SIG-M5 treated with dmso at 0.1 percent for 504 hours (cell line): ENCODE results near the gene FRYL.

Source experiments
- DNase-seq: peaks from one replicate; lab custom pipeline; 2025; ENCODE audit not compliant: unreplicated experiment; lab: John Stamatoyannopoulos, UW

Gene FRYL

DNA sequence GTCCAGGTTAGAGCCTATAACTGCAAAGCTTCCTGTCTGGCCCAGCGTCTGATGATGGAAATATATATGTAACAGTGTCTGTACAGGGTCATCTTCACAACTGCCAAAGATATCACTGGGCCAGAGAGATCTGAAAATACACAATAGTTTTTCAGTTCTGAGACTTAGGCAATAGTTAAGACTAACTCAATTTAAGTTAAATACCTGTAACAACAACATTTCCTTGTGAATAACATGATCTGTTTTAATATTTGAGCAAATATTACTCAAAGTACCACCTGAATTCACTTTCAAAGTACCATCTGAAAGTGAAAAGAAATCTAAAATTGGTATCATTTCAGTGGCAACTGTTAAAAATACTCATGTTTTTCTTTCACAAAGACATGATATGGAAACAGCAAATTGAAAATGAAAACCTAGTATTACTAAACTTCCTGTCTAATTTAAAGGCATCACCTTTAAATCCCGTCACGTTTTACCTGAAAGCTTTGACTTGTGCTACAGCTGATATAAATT is 280.5 kb downstream of the FRYL start:
- DNase-seq = no peak

DNA sequence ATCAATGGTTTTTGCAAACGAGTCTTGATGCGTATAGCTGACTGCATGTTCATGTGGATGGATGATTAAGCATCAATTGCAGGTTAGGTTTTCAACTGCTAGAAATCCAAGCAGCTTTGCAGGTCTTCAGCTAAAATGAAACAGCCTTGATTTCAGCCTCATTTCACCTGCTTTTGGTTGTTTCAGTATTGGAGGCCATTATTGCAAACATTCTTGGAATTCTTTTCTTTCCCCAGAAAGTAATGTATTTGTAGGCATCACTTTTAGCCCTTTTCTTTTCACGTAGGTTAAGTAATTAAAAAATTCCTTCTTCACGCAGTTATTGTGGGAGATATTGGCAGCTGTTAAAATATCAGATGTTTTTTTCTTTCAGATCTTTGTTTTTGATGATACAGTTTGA is 281.2 kb downstream of the FRYL start:
- DNase-seq = no peak

DNA sequence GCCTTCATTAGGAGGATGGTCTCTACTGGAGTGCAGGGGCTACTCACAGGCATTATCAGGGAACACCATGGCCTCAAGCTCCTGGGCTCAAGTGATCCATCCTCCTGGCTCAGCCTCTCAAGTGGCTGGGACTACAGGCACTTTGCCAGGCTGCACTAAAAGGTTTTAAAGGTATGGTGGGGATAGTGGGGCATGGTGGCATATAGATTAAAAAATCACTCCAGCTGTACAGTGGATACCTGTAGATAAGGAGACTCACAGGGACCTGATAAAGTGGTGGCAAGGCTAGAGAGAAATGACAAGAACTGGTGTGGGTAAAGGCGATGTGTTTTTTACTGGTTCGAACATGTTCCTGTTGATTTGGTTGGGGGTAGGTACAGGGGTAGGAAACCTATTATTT is 284.1 kb downstream of the FRYL start:
- no peak for DNase-seq

DNA sequence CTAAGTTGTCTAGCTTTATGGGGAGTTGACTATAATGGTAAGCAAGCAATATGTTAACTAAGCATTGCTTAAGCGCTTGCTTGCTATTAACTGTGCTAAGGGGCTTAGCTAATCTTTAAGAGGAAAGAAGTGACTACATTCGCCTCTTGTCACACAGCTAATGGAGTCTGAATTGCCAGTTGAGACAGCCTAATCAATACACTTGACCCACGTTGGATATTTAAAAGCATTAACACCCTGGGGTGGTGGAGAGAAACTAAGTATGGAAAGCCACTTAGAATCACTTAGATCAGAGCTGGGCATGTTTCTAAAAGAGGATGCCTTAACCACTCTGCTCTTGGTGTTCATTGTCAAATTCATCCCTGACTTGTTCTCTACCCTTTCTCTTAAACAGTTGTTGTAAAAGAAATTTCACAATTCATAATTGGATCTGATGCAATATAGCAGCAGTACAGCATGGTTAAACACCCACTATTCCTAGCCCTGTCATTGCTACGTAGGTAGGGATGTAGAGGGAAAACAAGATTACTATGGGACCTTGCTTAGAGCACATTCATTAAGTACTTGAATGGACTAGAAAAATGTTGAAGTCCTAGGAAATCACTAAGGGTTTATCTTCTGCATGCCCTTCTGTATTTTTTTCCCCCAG is 286.5 kb downstream of the FRYL start:
- DNase-seq = peak; percentile 38

DNA sequence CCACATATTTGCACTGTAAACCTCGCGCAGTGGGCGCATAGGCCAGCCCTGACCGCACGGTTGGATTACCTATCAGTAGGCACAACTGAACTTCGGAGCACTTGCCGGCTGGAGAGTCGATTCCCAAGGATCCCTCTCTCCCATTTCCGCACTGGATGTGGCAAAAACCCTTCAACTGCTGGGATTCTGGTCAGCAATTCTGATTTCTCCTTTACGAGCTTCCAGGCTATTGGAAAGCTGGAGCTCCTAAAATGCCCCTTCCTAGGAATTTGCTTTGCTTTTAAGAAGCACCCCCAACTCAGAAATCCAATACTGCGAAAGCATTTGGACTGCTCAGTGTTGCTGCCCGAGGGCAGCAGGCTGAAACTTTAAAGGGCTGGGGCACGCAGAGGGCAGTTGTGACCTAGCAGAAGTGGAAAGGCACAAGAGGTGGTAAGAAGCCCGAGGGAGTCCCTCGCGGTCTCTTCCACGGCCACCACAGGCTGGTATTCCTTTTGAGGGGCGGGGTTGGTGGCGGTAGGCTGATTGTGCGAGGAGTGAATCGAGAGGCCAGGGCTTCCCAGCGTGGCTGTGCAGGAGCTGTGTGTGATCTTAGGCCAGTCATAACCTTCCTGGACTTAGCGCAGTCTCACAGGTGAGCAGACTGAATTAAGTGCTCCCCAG is 288.4 kb downstream of the FRYL start:
- no peak for DNase-seq

DNA sequence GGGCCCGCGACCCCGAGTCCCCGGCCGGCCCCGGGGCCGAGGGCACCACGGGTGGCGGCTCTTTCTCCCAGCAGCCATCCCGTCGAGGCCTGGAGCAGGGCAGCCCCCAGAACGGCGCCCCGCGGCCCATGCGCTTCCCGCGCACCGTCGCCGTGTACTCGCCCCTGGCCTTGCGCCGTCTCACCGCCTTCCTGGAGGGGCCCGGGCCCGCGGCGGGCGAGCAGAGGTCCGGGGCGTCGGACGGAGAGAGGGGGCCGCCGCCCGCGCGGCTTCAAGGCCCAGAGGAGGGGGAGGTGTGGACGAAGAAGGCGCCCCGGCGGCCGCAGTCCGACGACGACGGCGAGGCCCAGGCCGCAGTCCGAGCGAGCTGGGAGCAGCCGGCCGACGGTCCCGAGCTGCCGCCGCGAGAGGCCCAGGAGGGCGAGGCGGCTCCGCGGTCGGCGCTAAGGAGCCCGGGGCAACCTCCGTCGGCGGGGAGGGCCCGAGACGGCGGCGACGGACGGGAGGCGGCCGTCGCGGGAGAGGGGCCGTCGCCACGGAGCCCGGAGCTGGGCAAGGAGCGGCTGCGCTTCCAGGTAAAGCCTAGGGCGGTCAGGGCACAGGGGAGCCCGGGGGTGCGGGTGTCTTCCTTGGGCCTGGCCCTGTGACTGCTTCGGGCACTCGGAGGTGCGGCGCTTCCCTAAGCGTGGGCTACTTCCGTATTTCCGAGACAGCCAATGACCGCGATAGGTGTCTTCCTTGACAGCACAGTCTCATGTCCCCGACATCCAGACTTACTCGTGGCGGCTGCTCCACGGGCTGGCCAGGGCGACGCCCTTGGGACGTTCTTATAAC is 289.2 kb downstream of the FRYL start:
- DNase-seq = no peak

DNA sequence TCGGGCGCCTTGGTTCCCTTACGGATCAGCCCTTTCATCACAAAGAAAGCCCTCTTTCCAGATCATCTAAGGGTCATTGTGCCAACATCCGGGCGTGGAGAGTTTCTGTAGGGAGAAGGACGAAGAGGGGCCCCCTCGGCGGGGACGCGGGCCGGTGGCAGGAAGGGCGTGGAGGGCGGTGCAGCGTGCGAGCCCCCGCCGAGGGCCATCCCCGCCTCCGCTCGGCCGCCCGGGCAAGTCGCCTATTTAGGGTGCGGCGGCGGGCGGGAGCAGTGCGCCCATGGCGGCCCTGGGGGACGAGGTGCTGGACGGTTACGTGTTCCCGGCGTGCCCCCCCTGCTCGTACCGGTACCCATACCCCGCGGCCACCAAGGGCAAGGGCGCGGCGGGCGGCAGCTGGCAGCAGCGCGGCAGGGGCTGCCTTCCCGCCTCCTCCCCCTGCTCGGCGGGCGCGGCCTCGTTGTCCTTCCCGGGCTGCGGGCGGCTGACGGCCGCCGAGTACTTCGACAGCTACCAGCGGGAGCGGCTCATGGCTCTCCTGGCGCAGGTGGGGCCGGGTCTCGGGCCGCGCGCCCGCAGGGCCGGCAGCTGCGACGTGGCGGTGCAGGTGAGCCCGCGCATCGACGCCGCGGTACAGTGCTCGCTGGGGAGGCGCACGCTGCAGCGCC is 289.9 kb downstream of the FRYL start, which contains the start of gene ZAR1:
ZAR1 (plus strand) TSS at position 241 of the 668 bp plus-strand sequence; CDS start at position 281, 40 bp downstream.
- no peak for DNase-seq

DNA sequence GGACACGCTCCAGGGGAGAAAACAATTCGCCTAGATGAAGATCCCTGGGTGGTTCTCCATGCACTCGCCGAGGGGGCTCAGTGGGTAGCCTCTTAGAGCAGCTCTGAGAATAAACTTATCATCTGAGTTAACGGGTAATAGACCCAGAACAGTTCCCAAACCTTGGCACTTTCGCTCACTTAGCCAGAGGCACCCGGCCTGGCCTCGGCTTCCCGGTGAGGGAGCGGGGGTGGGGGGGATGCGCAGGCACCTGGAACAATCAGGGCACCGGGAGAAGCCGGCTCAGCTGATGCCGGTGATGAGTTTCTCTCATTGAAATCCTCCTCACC is 290.4 kb downstream of the FRYL start:
- DNase-seq = no peak

DNA sequence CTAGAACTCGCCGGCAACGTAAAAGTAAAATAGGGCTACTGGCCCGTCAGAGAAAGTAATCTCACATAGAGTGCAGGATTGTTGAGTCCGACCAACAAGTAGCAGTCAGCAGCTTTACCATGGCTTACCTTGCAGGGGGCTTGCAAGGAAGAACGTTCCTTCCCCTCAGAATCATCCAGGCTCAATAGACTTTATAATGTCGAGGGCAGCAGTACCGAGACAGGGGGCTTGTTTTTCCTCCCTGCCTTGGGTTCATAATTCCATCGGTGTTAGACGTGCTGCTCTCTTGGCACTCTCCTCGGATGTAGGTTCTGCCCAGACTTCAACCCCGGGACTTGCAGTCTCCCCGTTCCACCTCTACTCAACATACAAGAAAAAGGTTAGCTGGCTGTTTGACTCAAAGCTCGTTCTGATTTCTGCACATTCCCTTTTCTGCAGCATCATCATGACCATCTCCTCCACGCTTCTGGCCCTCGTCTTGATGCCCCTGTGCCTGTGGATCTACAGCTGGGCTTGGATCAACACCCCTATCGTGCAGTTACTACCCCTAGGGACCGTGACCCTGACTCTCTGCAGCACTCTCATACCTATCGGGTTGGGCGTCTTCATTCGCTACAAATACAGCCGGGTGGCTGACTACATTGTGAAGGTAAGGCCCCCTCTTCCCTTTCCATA is 295.4 kb downstream of the FRYL start:
- DNase-seq = no peak

DNA sequence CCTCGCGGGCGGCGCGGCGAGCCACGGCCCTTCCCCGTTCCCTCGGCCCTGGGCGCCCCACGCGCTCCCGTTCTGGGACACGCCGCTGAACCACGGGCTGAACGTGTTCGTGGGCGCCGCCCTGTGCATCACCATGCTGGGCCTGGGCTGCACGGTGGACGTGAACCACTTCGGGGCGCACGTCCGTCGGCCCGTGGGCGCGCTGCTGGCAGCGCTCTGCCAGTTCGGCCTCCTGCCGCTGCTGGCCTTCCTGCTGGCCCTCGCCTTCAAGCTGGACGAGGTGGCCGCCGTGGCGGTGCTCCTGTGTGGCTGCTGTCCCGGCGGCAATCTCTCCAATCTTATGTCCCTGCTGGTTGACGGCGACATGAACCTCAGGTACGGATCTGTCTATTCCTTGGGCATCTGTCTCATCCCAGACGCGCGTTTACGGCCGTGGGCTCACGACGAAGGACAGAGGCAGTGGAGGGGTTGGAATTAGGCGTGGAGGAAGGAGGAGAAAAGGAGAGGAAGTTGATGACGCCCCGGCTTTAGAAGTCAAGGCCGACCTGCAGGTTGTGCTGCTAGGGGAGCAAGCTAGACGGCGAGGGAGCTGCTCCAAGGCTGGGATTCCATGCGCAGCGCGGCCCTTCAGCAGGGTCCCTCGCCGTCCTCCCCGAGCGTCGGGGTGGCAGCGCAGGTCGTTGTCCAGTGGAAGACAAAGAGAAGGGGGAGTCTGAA is 296.1 kb downstream of the FRYL start:
- no peak for DNase-seq

DNA sequence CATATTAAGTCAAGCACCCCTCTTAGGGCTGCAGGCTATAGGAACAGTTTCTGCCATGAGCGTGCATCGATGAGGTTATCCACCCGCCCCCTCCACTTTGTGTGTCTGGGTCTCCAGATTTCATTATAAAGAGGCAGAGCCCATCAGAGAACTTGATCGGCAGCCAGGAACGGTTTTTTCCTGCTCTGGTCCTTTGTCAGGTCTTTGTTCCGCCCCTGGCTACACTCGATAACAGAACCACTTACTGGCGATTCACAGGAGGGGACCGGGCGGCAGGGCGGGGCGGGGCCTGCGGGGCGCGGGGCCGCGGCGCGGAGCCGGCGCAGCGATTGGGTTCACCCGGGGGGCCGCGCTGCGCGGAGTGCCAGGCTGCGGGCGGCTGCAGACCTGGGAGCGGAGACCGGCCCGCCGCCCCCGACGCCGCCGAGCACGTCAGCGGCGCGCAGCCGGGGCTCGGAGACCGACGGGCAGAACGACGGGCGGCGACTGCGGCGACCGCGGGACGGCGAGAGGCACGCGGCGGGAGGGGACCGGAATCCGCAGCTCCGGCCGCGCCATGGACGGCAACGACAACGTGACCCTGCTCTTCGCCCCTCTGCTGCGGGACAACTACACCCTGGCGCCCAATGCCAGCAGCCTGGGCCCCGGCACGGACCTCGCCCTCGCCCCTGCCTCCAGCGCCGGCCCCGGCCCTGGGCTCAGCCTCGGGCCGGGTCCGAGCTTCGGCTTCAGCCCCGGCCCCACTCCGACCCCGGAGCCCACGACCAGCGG is 296.9 kb downstream of the FRYL start, which contains the start of gene SLC10A4:
SLC10A4 (plus strand) TSS at position 338 of the 771 bp plus-strand sequence; CDS start at position 557, 219 bp downstream.
- no peak for DNase-seq

DNA sequence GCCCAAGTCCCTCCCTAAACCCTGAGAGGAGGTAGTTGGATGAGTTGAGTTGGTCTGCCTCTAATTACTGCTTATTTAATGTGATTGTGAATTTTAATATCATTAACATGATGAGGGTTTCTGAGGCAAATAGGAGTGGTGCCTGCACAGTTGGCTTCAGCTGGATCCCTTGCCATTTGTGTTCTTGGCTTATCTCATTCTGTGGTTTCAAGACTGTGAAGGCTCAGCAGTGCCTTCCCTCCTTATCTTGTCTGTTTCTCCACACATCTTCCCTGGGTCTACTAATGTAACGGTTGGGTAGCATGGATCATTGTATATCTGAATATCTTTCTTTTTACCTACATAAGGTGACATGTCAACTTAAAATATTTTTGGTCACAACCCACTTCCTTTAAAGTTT is 298.5 kb downstream of the FRYL start:
- DNase-seq = no peak

DNA sequence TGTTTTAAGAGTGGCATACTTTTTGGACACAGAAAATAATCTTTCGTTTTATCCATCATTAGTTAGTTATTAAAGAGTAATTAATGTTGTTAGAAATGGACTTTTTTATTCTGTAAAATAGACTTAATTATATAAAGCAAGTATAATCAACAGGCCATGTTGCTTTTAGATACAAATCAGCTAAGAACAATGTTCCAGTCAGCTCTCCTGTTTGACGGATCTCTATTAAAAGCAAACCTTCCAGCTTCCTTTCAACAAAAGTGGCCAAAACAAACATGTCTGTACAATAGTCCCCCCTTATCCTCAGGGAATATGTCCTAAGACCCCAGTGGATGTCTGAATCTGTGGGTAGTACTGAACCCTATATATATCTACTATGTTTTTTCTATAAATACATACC is 301.8 kb downstream of the FRYL start:
- DNase-seq = no peak

DNA sequence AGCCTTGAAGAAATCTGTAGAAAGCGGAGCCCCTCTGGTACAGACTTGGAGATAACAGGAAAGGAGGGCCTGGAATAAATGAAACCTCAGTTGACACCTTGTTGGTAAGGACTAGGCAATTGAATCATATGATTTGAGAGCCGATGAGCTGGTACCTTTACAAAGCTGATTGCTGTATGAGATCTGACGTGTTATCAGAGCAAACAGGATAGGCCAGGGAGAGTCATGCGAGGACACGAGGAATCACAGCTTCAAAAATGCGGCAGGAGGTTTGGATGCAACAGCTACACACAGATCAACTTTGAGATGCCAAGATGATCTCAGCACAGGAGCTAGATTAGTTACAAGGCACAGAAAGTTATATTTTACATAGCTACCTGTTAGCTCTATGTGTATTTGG is 304.3 kb downstream of the FRYL start:
- DNase-seq = no peak

DNA sequence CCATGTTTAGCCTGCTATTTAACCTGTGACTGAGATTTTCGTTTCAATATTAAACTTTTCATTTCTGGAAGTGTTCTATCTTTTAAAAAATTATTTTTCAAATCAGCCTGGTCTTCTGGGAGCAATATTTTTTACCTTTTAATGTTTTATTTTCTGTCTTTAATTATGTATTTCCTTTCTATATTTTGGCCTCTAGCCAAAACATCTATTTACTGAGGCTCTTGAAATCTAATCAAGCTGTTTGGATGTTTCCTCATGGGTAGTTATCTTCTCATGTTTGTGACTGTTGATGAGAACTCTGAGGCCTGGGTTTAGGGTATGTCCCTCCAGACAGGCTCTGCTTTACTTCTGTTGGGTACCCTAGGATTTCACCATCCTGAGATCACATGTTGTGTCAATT is 307.3 kb downstream of the FRYL start:
- DNase-seq = no peak

DNA sequence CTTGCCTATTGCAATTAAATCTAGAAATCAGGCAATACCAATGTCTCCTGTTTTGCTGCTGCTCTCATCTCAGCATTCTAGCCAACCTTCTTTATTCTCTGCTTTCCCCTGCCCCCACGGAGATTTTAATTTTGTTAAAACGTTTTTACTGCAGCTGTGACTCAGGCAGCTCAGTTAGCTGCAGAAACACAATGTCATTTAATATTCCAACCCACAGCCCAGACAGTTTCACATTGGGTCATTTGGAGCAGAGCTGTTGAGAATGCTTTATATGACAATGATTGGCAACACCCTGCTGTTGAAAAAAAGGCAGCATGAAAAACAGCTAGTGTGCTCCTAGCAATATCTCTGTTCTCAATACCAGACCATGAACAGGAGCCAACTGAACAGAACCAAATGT is 309.5 kb downstream of the FRYL start:
- DNase-seq = no peak

DNA sequence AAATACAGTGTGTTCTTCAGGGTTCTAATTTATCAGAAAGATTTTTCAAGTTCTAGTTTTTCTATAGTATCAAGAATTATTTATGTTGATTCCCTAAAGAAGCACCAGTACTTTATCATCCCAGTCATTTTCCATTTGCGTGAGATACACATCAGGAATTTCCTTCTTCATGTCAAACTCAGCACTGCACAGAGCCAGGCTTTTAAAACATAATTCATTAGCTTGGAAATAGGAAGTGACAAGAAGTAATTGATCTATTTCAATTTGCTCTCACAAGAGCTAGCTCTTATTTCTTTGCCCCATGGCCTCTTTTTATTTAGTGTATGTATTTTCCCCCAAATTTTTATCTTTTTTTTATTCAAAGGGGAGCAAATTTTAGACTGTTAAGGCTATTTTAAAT is 309.9 kb downstream of the FRYL start:
- no peak for DNase-seq

DNA sequence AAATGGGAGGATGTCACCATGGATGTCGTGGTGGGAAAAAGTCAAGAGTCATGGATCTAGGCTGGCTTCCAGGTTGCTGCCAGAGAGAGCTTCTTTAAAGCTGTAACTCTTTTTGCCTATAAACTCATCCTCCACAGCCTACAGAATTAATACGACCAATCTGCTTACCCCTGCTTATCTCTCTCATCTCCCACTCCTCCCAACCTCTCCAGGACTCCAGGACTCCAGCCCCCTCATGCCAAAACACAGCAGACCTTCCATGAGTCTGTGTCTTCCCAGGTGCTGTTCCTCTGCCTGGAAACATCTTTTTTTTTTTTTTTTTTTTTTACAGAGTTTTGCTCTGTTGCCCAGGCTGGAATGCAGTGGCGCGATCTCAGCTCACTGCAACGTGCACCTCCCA is 312.2 kb downstream of the FRYL start:
- no peak for DNase-seq

DNA sequence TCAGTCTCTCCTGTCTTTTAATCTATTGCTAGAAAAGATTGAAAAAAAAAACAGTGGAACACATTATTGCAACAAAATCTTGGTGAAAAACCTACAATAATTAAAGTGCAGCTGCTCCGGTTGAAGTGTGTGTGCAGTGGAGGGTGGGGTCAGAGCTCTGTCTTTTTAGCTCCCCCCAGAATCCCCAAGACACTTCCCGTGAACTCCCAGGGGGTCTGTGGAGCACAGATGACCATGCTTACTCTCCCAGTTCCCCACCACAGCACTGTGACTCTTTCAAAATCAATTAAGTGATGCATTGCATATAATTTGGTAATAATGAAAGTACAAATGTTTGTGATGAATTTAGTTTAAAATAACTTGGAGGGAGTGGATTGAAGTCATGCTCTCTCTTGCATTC is 312.6 kb downstream of the FRYL start:
- DNase-seq = no peak
